Stimulated activated effector memory CD8-positive, alpha-beta T cell treated with anti-CD3 and anti-CD28 coated beads, Interleukin-12 subunit alpha, Interleukin-12 subunit beta, amount 100 ng/mL, for 72 hours (primary cell): ENCODE measurements around the gene BFAR.
A peak's percentile ranks its signal among the peaks of the same experiment; 100 is the strongest.

Source experiments
- ATAC-seq: fragments of 150-1000 bp; cut with Tn5 transposase; 2 replicates; pipeline ENCODE4 v1.10.0; 2021
- DNase-seq, 2 donors: peaks; one replicate each; pipeline ENCODE4 v3.0.0; 2021 to 2022; ENCODE audit warnings: low spot score in 2 of 2
- H3K27ac Mint-ChIP-seq: one replicate; pipeline ENCODE4 v1.8.0; 2022; ENCODE audit warnings: mild to moderate bottlenecking, mixed read lengths
- H3K36me3 Mint-ChIP-seq: one replicate; pipeline ENCODE4 v1.8.0; 2022; ENCODE audit warnings: mild to moderate bottlenecking, mixed read lengths
- H3K4me1 Mint-ChIP-seq: one replicate; pipeline ENCODE4 v1.8.0; 2022; ENCODE audit warnings: mixed read lengths
- H3K4me3 Mint-ChIP-seq: one replicate; pipeline ENCODE4 v1.8.0; 2022; ENCODE audit warnings: mild to moderate bottlenecking, mixed read lengths
- H3K9me3 Mint-ChIP-seq: one replicate; pipeline ENCODE4 v1.8.0; 2022; ENCODE audit warnings: mixed read lengths

BFAR gene

GRCh38 chr16:14632693-14633569 is at the start of gene BFAR:
Gene BFAR, plus strand, starts transcription at chr16:14632951. Its CDS starts 11,396 bp downstream, at chr16:14644347.
- peaks cover 3% of the 10 kb centered on the region for H3K9me3 Mint-ChIP-seq

GRCh38 chr16:14585287-14585686 is 47.5 kb upstream of the BFAR start:
- no peak for DNase-seq
- H3K27ac Mint-ChIP-seq, result no peak overlapping the region
- no peak overlapping the region for H3K4me3 Mint-ChIP-seq
- peaks cover 6% of the 10 kb centered on the region for H3K4me1 Mint-ChIP-seq
- H3K9me3 Mint-ChIP-seq, result no peaks in the 10 kb centered on the region
- no peak for ATAC-seq
- H3K36me3 Mint-ChIP-seq, result peaks cover 86% of the 10 kb centered on the region

More at GRCh38 chr16:14632693-14633569, at the start of gene BFAR:
- H3K27ac Mint-ChIP-seq, result peak within 1 kb of the TSS; percentile 98
- ATAC-seq (peak; percentile 87), DNase-seq (peak; percentile 97 to 100)
- H3K4me3 Mint-ChIP-seq, result peak within 1 kb of the TSS; percentile 96
- peaks cover 63% of the 10 kb centered on the region for H3K36me3 Mint-ChIP-seq
- H3K4me1 Mint-ChIP-seq, result peaks cover 47% of the 10 kb centered on the region

GRCh38 chr16:14586637-14587305 is 46.0 kb upstream of the BFAR start:
- no peak overlapping the region for H3K4me3 Mint-ChIP-seq
- DNase-seq (no peak), ATAC-seq (no peak)
- H3K4me1 Mint-ChIP-seq, result peaks cover 6% of the 10 kb centered on the region
- H3K36me3 Mint-ChIP-seq, result peaks cover 86% of the 10 kb centered on the region
- no peaks in the 10 kb centered on the region for H3K9me3 Mint-ChIP-seq
- H3K27ac Mint-ChIP-seq, result peak overlapping the region; percentile 13

- DNase-seq, result no peak
- H3K36me3 Mint-ChIP-seq, result peaks cover 99% of the 10 kb centered on the region
- H3K4me1 Mint-ChIP-seq, result no peaks in the 10 kb centered on the region
- no peaks in the 10 kb centered on the region for H3K9me3 Mint-ChIP-seq
- no peak overlapping the region for H3K4me3 Mint-ChIP-seq
- no peak for ATAC-seq
- H3K27ac Mint-ChIP-seq, result no peak overlapping the region
Observed at GRCh38 chr16:14600164-14600563, 32.6 kb upstream of the BFAR start.

- no peak for DNase-seq
- Mint-ChIP-seq H3K4me3 (no peak overlapping the region), H3K27ac (peak overlapping the region; percentile 15), H3K4me1 (no peaks in the 10 kb centered on the region), H3K9me3 (no peaks in the 10 kb centered on the region), H3K36me3 (peaks cover 100% of the 10 kb centered on the region)
- no peak for ATAC-seq
Observed at GRCh38 chr16:14602443-14602963, 30.2 kb upstream of the BFAR start.

GRCh38 chr16:14606102-14606501 is 26.6 kb upstream of the BFAR start:
- ATAC-seq, result no peak
- Mint-ChIP-seq H3K36me3 (peaks cover 100% of the 10 kb centered on the region), H3K9me3 (no peaks in the 10 kb centered on the region), H3K4me3 (no peak overlapping the region), H3K27ac (no peak overlapping the region), H3K4me1 (no peaks in the 10 kb centered on the region)
- DNase-seq, result no peak

GRCh38 chr16:14608111-14608566 is 24.6 kb upstream of the BFAR start:
- Mint-ChIP-seq H3K4me1 (no peaks in the 10 kb centered on the region), H3K9me3 (no peaks in the 10 kb centered on the region), H3K36me3 (peaks cover 99% of the 10 kb centered on the region), H3K27ac (no peak overlapping the region), H3K4me3 (no peak overlapping the region)
- DNase-seq (no peak), ATAC-seq (no peak)

GRCh38 chr16:14608604-14609003 is 24.1 kb upstream of the BFAR start:
- Mint-ChIP-seq H3K27ac (no peak overlapping the region), H3K4me3 (no peak overlapping the region), H3K9me3 (no peaks in the 10 kb centered on the region), H3K4me1 (no peaks in the 10 kb centered on the region), H3K36me3 (peaks cover 99% of the 10 kb centered on the region)
- no peak for ATAC-seq
- DNase-seq, result no peak

GRCh38 chr16:14609716-14610115 is 23.0 kb upstream of the BFAR start:
- Mint-ChIP-seq H3K4me3 (no peak overlapping the region), H3K4me1 (no peaks in the 10 kb centered on the region), H3K27ac (no peak overlapping the region), H3K36me3 (peaks cover 99% of the 10 kb centered on the region), H3K9me3 (no peaks in the 10 kb centered on the region)
- ATAC-seq (no peak), DNase-seq (no peak)

GRCh38 chr16:14611660-14612059 is 21.1 kb upstream of the BFAR start:
- ATAC-seq, result no peak
- H3K27ac Mint-ChIP-seq, result no peak overlapping the region
- H3K4me1 Mint-ChIP-seq, result no peaks in the 10 kb centered on the region
- H3K36me3 Mint-ChIP-seq, result peaks cover 99% of the 10 kb centered on the region
- no peaks in the 10 kb centered on the region for H3K9me3 Mint-ChIP-seq
- H3K4me3 Mint-ChIP-seq, result no peak overlapping the region
- no peak for DNase-seq

- ATAC-seq (no peak), DNase-seq (no peak)
- Mint-ChIP-seq H3K4me3 (no peak overlapping the region), H3K36me3 (peaks cover 98% of the 10 kb centered on the region), H3K4me1 (no peaks in the 10 kb centered on the region), H3K9me3 (no peaks in the 10 kb centered on the region), H3K27ac (no peak overlapping the region)
Observed at GRCh38 chr16:14613991-14614390, 18.8 kb upstream of the BFAR start.

GRCh38 chr16:14616280-14616679 is 16.5 kb upstream of the BFAR start:
- Mint-ChIP-seq H3K27ac (no peak overlapping the region), H3K36me3 (peaks cover 96% of the 10 kb centered on the region), H3K9me3 (no peaks in the 10 kb centered on the region), H3K4me1 (no peaks in the 10 kb centered on the region), H3K4me3 (no peak overlapping the region)
- ATAC-seq, result no peak
- no peak for DNase-seq

GRCh38 chr16:14618566-14618965 is 14.2 kb upstream of the BFAR start:
- H3K4me3 Mint-ChIP-seq, result no peak overlapping the region
- no peak overlapping the region for H3K27ac Mint-ChIP-seq
- ATAC-seq, result no peak
- H3K36me3 Mint-ChIP-seq, result peaks cover 97% of the 10 kb centered on the region
- no peaks in the 10 kb centered on the region for H3K9me3 Mint-ChIP-seq
- no peak for DNase-seq
- H3K4me1 Mint-ChIP-seq, result no peaks in the 10 kb centered on the region

- peaks cover 84% of the 10 kb centered on the region for H3K36me3 Mint-ChIP-seq
Observed at GRCh38 chr16:14627078-14627477, 5.7 kb upstream of the BFAR start.

GRCh38 chr16:14628806-14629611 is 3.7 kb upstream of the BFAR start:
- Mint-ChIP-seq H3K4me1 (peaks cover 22% of the 10 kb centered on the region), H3K36me3 (peaks cover 78% of the 10 kb centered on the region), H3K4me3 (peak overlapping the region; percentile 86), H3K9me3 (peaks cover 3% of the 10 kb centered on the region), H3K27ac (peak overlapping the region; percentile 95)
- no peak for ATAC-seq
- no peak for DNase-seq

More at GRCh38 chr16:14627078-14627477, 5.7 kb upstream of the BFAR start:
- Mint-ChIP-seq H3K27ac (no peak overlapping the region), H3K4me1 (peaks cover 17% of the 10 kb centered on the region), H3K9me3 (peaks cover 3% of the 10 kb centered on the region), H3K4me3 (no peak overlapping the region)
- ATAC-seq (no peak), DNase-seq (no peak)
